Neural cell (in vitro differentiated cells): ENCODE results near the gene DNAJC27.
A peak's percentile ranks its signal among the peaks of the same experiment; 100 is the strongest.

Source experiments
- CTCF ChIP-seq: fragments of 450-650 bp; IDR thresholded peaks from 2 replicates; pipeline ENCODE4 v1.5.1; 2014; ENCODE audit warnings: antibody characterized with exemption, mild to moderate bottlenecking, moderate library complexity; ENCODE audit not compliant: poor library complexity, severe bottlenecking
- EZH2 ChIP-seq: fragments of 200-600, 300-800 bp; shearing (Covaris generic), sonication (generic); IDR thresholded peaks from 2 replicates; pipeline ENCODE4 v1.6.1; 2014; ENCODE audit warnings: antibody characterized with exemption, low read length, borderline replicate concordance, mild to moderate bottlenecking; ENCODE audit not compliant: insufficient read depth, poor library complexity, severe bottlenecking
- MXI1 ChIP-seq: fragments of 450-650 bp; conservative IDR thresholded peaks from 2 replicates; pipeline ENCODE4 v1.6.1; 2014; ENCODE audit warnings: antibody characterized with exemption, mild to moderate bottlenecking; ENCODE audit not compliant: poor library complexity, severe bottlenecking
- POLR2AphosphoS5 ChIP-seq: IDR thresholded peaks from 2 replicates; pipeline ENCODE4 v1.6.1; 2012
- RAD21 ChIP-seq: fragments of 450-650 bp; conservative IDR thresholded peaks from 2 replicates; pipeline ENCODE4 v1.6.1; 2014; ENCODE audit warnings: antibody characterized with exemption, mild to moderate bottlenecking, moderate library complexity
- REST ChIP-seq: IDR thresholded peaks from 2 replicates; pipeline ENCODE4 v1.6.1; 2012; ENCODE audit warnings: borderline replicate concordance
- SMC3 ChIP-seq: fragments of 450-650 bp; conservative IDR thresholded peaks from 2 replicates; pipeline ENCODE4 v1.6.1; 2014; ENCODE audit warnings: antibody characterized with exemption, mild to moderate bottlenecking, moderate library complexity; ENCODE audit not compliant: poor library complexity
- TAF1 ChIP-seq: IDR thresholded peaks from 2 replicates; pipeline ENCODE4 v1.6.1; 2012; ENCODE audit warnings: low read depth

GRCh38 chr2:24919506-24920097 lies 52.2 kb downstream of the DNAJC27 start:
- TF ChIP-seq CTCF: no peak
- TF ChIP-seq MXI1: peak; percentile 65
- TF ChIP-seq EZH2: no peak
- peak; percentile 26 for TF ChIP-seq TAF1
- TF ChIP-seq SMC3: no peak
- no peak for TF ChIP-seq REST
- TF ChIP-seq POLR2AphosphoS5: no peak
- no peak for TF ChIP-seq RAD21
